ENCODE data around the gene PTCD1. TPM values are rescaled to one million over a fixed set of nuclear protein-coding genes. Genes with fewer than 3 reads are reported as not detected.

Gene PTCD1
- total and polyA plus RNA-seq, 9 of the 15 experiments (the other 6 are each of a cell fraction or from before 2014, with no cell fraction given), result 0.46 to 17.1 (median 6.2) TPM

GRCh38 chr7:99404235-99404976 is 34.2 kb downstream of the PTCD1 start:
- H3K79me2 ChIP-seq (ENCODE audit: control insufficient read depth, insufficient read depth, low read length), result peaks cover 58% of the 10 kb centered on the region
- no peaks in the 10 kb centered on the region for H3K9me3 ChIP-seq (replicated peaks; ENCODE audit: control insufficient read depth, insufficient read depth, low read depth, low read length)
- ChIA-PET POLR2A (interaction anchor here (0.8 kb wide), 1 partner anchor 25 kb away, joined by 3 read pairs; no protein-coding TSS in a partner anchor), CTCF (ENCODE audit: low intra/inter-chr PET ratio) (no interaction called here)
- H3K9me1 ChIP-seq (ENCODE audit: control insufficient read depth, insufficient read depth, low read length), result no peaks in the 10 kb centered on the region
- FAIRE-seq, result no peak
- H3K9ac ChIP-seq (ENCODE audit: insufficient read depth in 1 of 2, low read depth in 2 of 2, low read length in 2 of 2), result peak overlapping the region in 1 of 2 experiments; percentile 76; a peak in 2 of 4 replicates
- no peaks in the 10 kb centered on the region for H3K27me3 ChIP-seq (ENCODE audit: control insufficient read depth in 2 of 2, insufficient read depth in 2 of 2, low read length in 2 of 2)
- H3K27ac ChIP-seq (ENCODE audit: extremely low read depth, low read depth, low read length), result no peak overlapping the region
- TF ChIP-seq RBFOX2 (IDR thresholded peaks at IDR 0.05; ENCODE audit: low read depth, low read length), result peak; percentile 52
- TF ChIP-seq KLF1 (tag; IDR thresholded peaks at IDR 0.05), result no peak
- peak; percentile 71 for TF ChIP-seq POLR2G (IDR thresholded peaks at IDR 0.05; ENCODE audit: low read depth, low read length)
- WGBS (ENCODE audit: insufficient coverage, low coverage, missing lambda C conversion rate), result 89% methylated on average over 18 of the region's 18 CpGs
- H3K4me2 ChIP-seq (ENCODE audit: insufficient read depth, low read length), result no peak overlapping the region
- ATAC-seq, result no peak
- in situ Hi-C loops (cut with MboI), result no loop called here
- peaks cover 34% of the 10 kb centered on the region for H4K20me1 ChIP-seq (replicated peaks; ENCODE audit: control insufficient read depth, insufficient read depth, low read length)
- BruUV-seq (replicated peaks), result no TSS peak
- H2AFZ ChIP-seq (ENCODE audit: low read depth, low read length), result no peak overlapping the region
- intact Hi-C loops (cut with micrococcal nuclease), result no loop called here
- H3K4me1 ChIP-seq (replicated peaks in 1 of 2; ENCODE audit: control insufficient read depth in 2 of 2, insufficient read depth in 2 of 2, low read length in 2 of 2), result peaks cover 10 to 14% of the 10 kb centered on the region in 2 experiments; a peak in 4 of 5 replicates
- H3K36me3 ChIP-seq (ENCODE audit: control insufficient read depth, insufficient read depth, low read length), result peaks cover 78% of the 10 kb centered on the region
- DNase-seq (ENCODE audit: extremely low read depth in 1 of 4, low spot score in 3 of 4), result no peak
- H3K4me3 ChIP-seq, result no peak overlapping the region

GRCh38 chr7:99403764-99404163 is 34.8 kb downstream of the PTCD1 start:
- H3K4me2 ChIP-seq (ENCODE audit: insufficient read depth, low read length), result no peak overlapping the region
- BruUV-seq (replicated peaks), result no TSS peak
- ATAC-seq, result no peak
- no peak overlapping the region for H3K9ac ChIP-seq (ENCODE audit: insufficient read depth in 1 of 2, low read depth in 2 of 2, low read length in 2 of 2)
- ChIA-PET CTCF (ENCODE audit: low intra/inter-chr PET ratio) (no interaction called here), POLR2A (interaction anchor here (0.6 to 0.9 kb wide), 2 partner anchors 29 to 467 kb away, joined by 3 read pairs; no protein-coding TSS in a partner anchor)
- H3K27ac ChIP-seq (ENCODE audit: extremely low read depth, low read depth, low read length), result no peak overlapping the region
- H3K9me3 ChIP-seq (replicated peaks; ENCODE audit: control insufficient read depth, insufficient read depth, low read depth, low read length), result no peaks in the 10 kb centered on the region
- FAIRE-seq, result no peak
- no peaks in the 10 kb centered on the region for H3K27me3 ChIP-seq (ENCODE audit: control insufficient read depth in 2 of 2, insufficient read depth in 2 of 2, low read length in 2 of 2)
- H3K9me1 ChIP-seq (ENCODE audit: control insufficient read depth, insufficient read depth, low read length), result no peaks in the 10 kb centered on the region
- H2AFZ ChIP-seq (ENCODE audit: low read depth, low read length), result no peak overlapping the region
- H3K4me3 ChIP-seq, result no peak overlapping the region
- WGBS (ENCODE audit: insufficient coverage, low coverage, missing lambda C conversion rate), result 100% methylated on average over 5 of the region's 5 CpGs
- peaks cover 82% of the 10 kb centered on the region for H3K36me3 ChIP-seq (ENCODE audit: control insufficient read depth, insufficient read depth, low read length)
- peaks cover 33% of the 10 kb centered on the region for H4K20me1 ChIP-seq (replicated peaks; ENCODE audit: control insufficient read depth, insufficient read depth, low read length)
- H3K79me2 ChIP-seq (ENCODE audit: control insufficient read depth, insufficient read depth, low read length), result peaks cover 52% of the 10 kb centered on the region
- intact Hi-C loops (cut with micrococcal nuclease) (no loop called here), in situ Hi-C loops (cut with MboI) (no loop called here)
- peaks cover 10 to 14% of the 10 kb centered on the region in 2 experiments; a peak in 4 of 5 replicates for H3K4me1 ChIP-seq (replicated peaks in 1 of 2; ENCODE audit: control insufficient read depth in 2 of 2, insufficient read depth in 2 of 2, low read length in 2 of 2)
- DNase-seq (ENCODE audit: extremely low read depth in 1 of 4, low spot score in 3 of 4), result no peak
- TF ChIP-seq ZNF592 (IDR thresholded peaks at IDR 0.05), result no peak
- no peak for TF ChIP-seq MTA3 (IDR thresholded peaks at IDR 0.05; ENCODE audit: borderline replicate concordance)
- TF ChIP-seq SP1 (CRISPR knock-in tag; IDR thresholded peaks at IDR 0.05), result no peak
- no peak for TF ChIP-seq KDM5B (IDR thresholded peaks at IDR 0.05; ENCODE audit: insufficient replicate concordance, low read depth, low read length)
- 0 out of 2 replicates have a peak, but pooled peaks have one; percentile 11 for TF ChIP-seq POLR2A (conservative IDR thresholded peaks at IDR 0.05)
- TF ChIP-seq ZBTB43 (CRISPR knock-in tag; IDR thresholded peaks at IDR 0.05), result no peak
- no peak for TF ChIP-seq TAF7 (tag; IDR thresholded peaks at IDR 0.05)
